ENCODE measurements around the gene FARSA.
A peak's percentile ranks its signal among the peaks of the same experiment; 100 is the strongest.

- TF ChIP-seq CTCF (IDR thresholded peaks at IDR 0.05) (no peak), POLR2A (IDR thresholded peaks at IDR 0.05) (peak; percentile 60), POLR2AphosphoS5 (IDR thresholded peaks at IDR 0.05) (peak; percentile 98)
These were observed 42.5 kb downstream of the FARSA start, which contains the start of gene GCDH for GRCh38 chr19:12890787-12891552.

All from prostate gland (tissue), 2 donors.